GM08714 (cell line): Measurements from ENCODE around the gene KIAA2012.

Experiments used
- H3K4me3 ChIP-seq: fragments of 200-500 bp; sonication (Bioruptor generic); 2 replicates; pipeline ENCODE4 v1.5.1; 2014; ENCODE audit warnings: mild to moderate bottlenecking, low read length, inconsistent platforms
- ZNF274 ChIP-seq: IDR thresholded peaks from 2 replicates; pipeline ENCODE4 v1.6.1; 2012; ENCODE audit warnings: mild to moderate bottlenecking, low read depth, low read length

The KIAA2012 gene

GRCh38 chr2:202178346-202178958, 105.4 kb downstream of the KIAA2012 start:
- TF ChIP-seq ZNF274, result no peak
- H3K4me3 ChIP-seq, result no peak overlapping the region

DNA sequence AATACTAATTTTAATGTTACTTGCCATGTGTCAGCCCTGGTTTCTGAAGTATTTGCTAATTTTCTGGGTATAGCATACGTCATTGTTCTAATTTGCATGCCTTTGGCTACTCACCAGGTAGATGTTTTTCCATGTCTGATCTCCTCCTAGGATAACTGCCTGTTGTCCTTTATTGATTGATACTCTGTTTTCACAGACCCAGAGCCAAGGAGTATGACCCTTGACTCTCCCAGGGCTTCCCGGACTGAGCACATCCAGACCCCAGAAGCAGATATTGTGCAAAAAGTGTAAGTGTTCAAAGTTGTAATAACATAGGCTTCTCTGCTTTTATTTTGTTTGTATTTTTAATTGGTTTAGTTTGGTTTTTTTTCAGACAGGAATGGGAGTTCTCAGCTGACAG, 111.5 kb downstream of the KIAA2012 start:
- H3K4me3 ChIP-seq, result no peak overlapping the region
- TF ChIP-seq ZNF274, result no peak

GRCh38 chr2:202185156-202185555, 112.1 kb downstream of the KIAA2012 start:
- H3K4me3 ChIP-seq, result no peak overlapping the region
- TF ChIP-seq ZNF274, result no peak

GRCh38 chr2:202186641-202187202, 113.7 kb downstream of the KIAA2012 start:
- TF ChIP-seq ZNF274, result no peak
- H3K4me3 ChIP-seq, result no peak overlapping the region

- TF ChIP-seq ZNF274, result no peak
- no peak overlapping the region for H3K4me3 ChIP-seq
Observed at GRCh38 chr2:202187570-202187969, 114.5 kb downstream of the KIAA2012 start.

GRCh38 chr2:202193305-202193704, 120.2 kb downstream of the KIAA2012 start:
- TF ChIP-seq ZNF274, result no peak
- no peak overlapping the region for H3K4me3 ChIP-seq

GRCh38 chr2:202193881-202194353, 120.9 kb downstream of the KIAA2012 start:
- H3K4me3 ChIP-seq, result no peak overlapping the region
- TF ChIP-seq ZNF274, result no peak

DNA sequence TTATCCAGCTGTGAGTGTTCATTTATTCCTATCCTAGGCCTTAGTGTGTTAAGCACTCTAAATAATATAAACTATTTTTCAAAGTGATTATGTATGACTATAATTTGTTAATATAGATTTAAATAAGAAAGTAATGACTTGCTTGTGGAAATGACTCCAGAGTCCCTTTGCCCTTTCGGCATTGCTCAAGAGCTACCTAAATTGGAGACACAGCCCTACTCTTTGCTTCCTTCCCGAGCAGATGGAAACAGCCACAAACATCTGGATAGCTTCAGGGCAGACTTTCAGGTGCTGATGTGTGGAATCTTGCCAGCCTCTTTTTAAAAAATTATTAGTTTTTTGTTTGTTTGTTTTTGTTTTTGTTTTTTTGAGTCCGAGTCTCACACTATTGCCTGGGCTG, 121.4 kb downstream of the KIAA2012 start:
- TF ChIP-seq ZNF274, result no peak
- H3K4me3 ChIP-seq, result no peak overlapping the region

- no peak for TF ChIP-seq ZNF274
Observed at GRCh38 chr2:202196727-202197126, 123.7 kb downstream of the KIAA2012 start.

DNA sequence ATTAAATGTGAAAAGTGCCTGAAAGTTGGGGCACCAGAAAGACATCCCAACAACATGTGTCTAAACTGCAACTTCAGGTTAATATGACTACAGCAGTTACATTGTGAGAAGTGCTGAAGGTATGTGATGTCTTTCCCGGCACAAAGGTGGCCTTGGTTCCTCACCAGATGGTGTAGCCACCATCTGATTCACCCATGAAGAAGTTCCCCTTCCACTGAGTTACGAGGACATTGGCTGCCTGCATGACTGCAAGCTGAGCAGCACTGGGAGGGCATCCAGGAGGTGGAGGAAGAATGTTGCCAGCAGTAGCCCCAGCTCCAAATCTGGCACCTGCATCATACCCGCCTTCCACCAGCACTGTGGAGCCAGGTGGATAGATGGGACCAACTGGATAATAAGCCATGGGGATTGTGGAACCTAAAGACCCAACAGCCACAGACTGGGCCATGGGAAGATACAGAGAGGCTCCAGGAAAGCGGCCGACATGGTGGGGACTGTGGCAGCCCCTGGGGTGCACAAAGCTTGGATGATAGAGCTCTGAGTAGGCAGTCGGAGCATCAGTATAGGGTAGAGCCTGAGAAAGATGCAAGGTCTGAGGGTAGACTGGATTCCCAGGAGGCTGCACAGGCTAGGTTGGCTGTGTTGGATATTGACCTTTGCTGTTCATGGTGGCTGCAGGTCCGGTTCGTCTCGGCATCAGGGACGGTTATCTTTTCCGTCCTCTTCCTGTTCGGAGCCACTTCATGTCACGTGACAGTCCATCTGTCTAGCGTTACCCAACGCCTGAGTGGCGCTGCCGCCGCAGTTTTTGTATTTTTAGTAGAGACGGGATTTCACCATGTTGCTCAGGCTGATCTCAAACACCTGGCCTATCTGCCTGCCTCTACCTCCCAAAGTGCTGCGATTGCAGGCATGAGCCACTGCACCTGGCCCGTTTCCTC, 128.4 kb downstream of the KIAA2012 start:
- no peak for TF ChIP-seq ZNF274
- H3K4me3 ChIP-seq, result no peak overlapping the region

More at GRCh38 chr2:202196727-202197126, 123.7 kb downstream of the KIAA2012 start:
- no peak overlapping the region for H3K4me3 ChIP-seq

- no peak for TF ChIP-seq ZNF274
- no peak overlapping the region for H3K4me3 ChIP-seq
Observed at GRCh38 chr2:202203348-202203747, 130.3 kb downstream of the KIAA2012 start.

DNA sequence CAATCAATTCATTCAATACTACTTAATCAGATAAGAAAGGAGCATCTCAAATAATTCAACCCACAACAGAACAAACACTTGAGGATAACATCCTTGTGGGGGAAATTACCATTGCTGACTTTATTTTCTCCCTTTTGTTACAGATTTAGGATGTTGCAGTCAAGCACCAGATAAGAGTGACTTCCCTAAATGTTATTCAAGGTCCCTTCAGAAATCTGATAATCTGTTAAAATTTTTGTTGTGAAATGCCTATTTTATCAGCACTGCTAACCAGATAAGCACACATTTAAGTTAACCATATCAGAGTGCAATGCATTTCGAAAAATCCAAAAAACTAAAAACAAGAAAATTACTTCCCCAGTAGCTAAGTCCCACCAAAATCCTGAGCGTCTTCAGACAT, 131.8 kb downstream of the KIAA2012 start:
- TF ChIP-seq ZNF274, result no peak
- H3K4me3 ChIP-seq, result no peak overlapping the region

DNA sequence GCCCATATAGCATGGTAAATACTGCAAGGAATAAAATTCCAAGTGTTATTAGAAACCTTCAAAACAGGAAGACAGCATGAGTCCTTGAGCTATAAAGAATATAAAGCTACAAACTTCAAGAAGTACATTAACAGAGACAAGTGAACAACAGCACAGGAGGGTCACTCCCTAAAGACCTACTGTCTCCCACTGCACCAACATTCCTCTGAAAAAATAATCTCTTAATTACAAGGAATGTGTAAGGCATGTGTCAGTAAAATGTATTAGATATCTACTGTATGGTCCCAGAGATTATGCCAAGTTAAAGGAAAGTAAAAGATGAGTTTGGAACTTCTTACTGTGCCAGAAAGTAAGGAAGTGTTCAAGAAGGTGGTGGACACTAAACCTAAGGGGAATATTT, 135.5 kb downstream of the KIAA2012 start:
- no peak overlapping the region for H3K4me3 ChIP-seq
- TF ChIP-seq ZNF274, result no peak

GRCh38 chr2:202215179-202215578, 142.1 kb downstream of the KIAA2012 start:
- TF ChIP-seq ZNF274, result no peak
- no peak overlapping the region for H3K4me3 ChIP-seq

DNA sequence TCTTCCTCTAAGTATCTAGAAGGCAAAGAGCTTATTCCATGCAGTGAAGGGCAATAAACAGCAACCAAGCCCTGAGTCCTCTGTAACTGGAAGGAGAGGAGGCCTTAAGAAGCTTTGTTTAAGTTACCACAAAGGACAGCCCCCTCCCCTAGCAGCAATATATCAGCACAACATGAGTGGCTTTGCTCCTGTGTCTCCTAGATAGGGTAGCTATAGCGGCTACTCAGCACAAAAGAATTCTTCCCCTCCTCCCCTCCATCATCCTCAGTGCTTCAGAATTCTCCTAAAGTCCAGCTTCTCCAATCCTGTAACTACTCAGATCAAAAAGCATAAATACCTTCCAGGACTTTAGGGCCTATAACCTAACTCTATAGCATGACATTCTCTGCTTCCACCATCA, 148.8 kb downstream of the KIAA2012 start:
- TF ChIP-seq ZNF274, result no peak

DNA sequence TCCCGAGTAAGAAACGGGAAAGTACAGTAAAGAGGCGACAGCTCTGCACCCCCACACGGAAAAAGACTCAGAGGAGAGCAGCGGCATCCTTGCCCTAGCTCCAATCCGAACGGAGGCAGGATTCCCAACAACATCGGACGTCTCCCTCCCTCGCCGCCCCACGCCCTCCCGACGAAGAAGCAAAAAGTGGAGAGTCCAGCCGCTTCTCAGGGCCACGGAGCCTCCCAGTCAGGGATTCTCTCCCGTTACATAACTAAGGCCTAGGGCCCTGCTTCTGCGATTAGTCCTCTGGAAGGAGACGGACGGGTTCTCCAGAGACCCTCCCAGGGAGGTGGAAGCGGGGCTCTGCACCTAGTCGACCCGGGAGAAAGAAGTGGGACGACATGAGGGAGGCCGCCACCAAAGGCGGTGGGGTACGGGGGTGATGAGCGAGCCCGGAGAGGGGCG, 164.8 kb downstream of the KIAA2012 start:
- no peak for TF ChIP-seq ZNF274
- H3K4me3 ChIP-seq, result peak overlapping the region; percentile 86

More for the DNA sequence above, 148.8 kb downstream of the KIAA2012 start:
- H3K4me3 ChIP-seq, result no peak overlapping the region
